Measurements from ENCODE around the gene UBR1. TPM values are rescaled to one million over a fixed set of nuclear protein-coding genes. Genes with fewer than 3 reads are reported as not detected.
A peak's percentile ranks its signal among the peaks of the same experiment; 100 is the strongest.

Gene UBR1
- total and polyA plus RNA-seq, 12 donors = 3.8 to 46.2 (median 26.7) TPM

GRCh38 chr15:43095708-43096347, 10.0 kb downstream of the UBR1 start:
- Histone ChIP-seq H3K27me3 (no peaks in the 10 kb centered on the region), H3K9me3 (no peaks in the 10 kb centered on the region), H3K4me1 (peaks cover 0 to 43% (median 17%) of the 10 kb centered on the region in 9 donors), H3K27ac (no peak overlapping the region), H3K4me3 (no peak overlapping the region), H3K36me3 (peaks cover 0 to 35% (median 0%) of the 10 kb centered on the region in 9 donors)
- ATAC-seq (no peak), DNase-seq (no peak)
- WGBS, 2 donors = 92 to 93% methylated on average over 8 of the region's 8 CpGs
- intact Hi-C loops (cut with DNase I) = no loop called here
- TF ChIP-seq CTCF (IDR thresholded peaks at IDR 0.05) = no peak

GRCh38 chr15:43095243-43095642, 10.6 kb downstream of the UBR1 start:
- no peak for TF ChIP-seq CTCF (IDR thresholded peaks at IDR 0.05)
- Histone ChIP-seq H3K4me1 (peaks cover 0 to 43% (median 17%) of the 10 kb centered on the region in 9 donors), H3K27me3 (no peaks in the 10 kb centered on the region), H3K27ac (no peak overlapping the region), H3K36me3 (peaks cover 0 to 29% (median 0%) of the 10 kb centered on the region in 9 donors), H3K9me3 (no peaks in the 10 kb centered on the region), H3K4me3 (no peak overlapping the region)
- ATAC-seq (peak in 1 of 8 donors; percentile 52), DNase-seq (no peak)
- intact Hi-C loops (cut with DNase I) = no loop called here
- 9 to 20% methylated on average over 1 of the region's 1 CpG for WGBS, 2 donors

GRCh38 chr15:43094416-43095030, 11.3 kb downstream of the UBR1 start:
- Histone ChIP-seq H3K4me3 (no peak overlapping the region), H3K27me3 (no peaks in the 10 kb centered on the region), H3K9me3 (no peaks in the 10 kb centered on the region), H3K27ac (peak overlapping the region in 1 of 10 donors; percentile 1), H3K36me3 (peaks cover 0 to 25% (median 2%) of the 10 kb centered on the region in 9 donors), H3K4me1 (peaks cover 0 to 43% (median 17%) of the 10 kb centered on the region in 9 donors)
- DNase-seq = no peak
- 47 to 52% methylated on average over 1 of the region's 1 CpG for WGBS, 2 donors
- intact Hi-C loops (cut with DNase I) = no loop called here
- no peak for ATAC-seq
- TF ChIP-seq CTCF (IDR thresholded peaks at IDR 0.05) = no peak

- Histone ChIP-seq H3K27me3 (no peaks in the 10 kb centered on the region), H3K36me3 (peaks cover 0 to 22% (median 3%) of the 10 kb centered on the region in 9 donors), H3K4me3 (no peak overlapping the region), H3K4me1 (peaks cover 0 to 43% (median 17%) of the 10 kb centered on the region in 9 donors), H3K9me3 (no peaks in the 10 kb centered on the region), H3K27ac (peak overlapping the region in 1 of 10 donors; percentile 27)
- TF ChIP-seq CTCF (IDR thresholded peaks at IDR 0.05) = no peak
- ATAC-seq (peak in 3 of 8 donors; percentile 24 to 34 (median 27)), DNase-seq (no peak)
- WGBS, 2 donors = 82 to 92% methylated on average over 1 of the region's 1 CpG
- intact Hi-C loops (cut with DNase I) = no loop called here
These were observed 12.8 kb downstream of the UBR1 start for GRCh38 chr15:43093026-43093425.
